Memory B cell (primary cell): ENCODE measurements around the gene FBXO48.

Experiments
- ATAC-seq: fragments of 150-1000 bp; cut with Tn5 transposase; 2 replicates; pipeline ENCODE4 v1.10.0; 2021; ENCODE audit warnings: low read depth, mild to moderate bottlenecking, moderate library complexity
- DNase-seq, 2 donors: peaks; one replicate each; pipeline ENCODE4 v3.0.0; 2022; ENCODE audit warnings: low spot score in 2 of 2
- H3K27ac Mint-ChIP-seq: one replicate; pipeline ENCODE4 v1.8.0; 2022; ENCODE audit warnings: mild to moderate bottlenecking, moderate library complexity, mixed read lengths
- H3K27me3 Mint-ChIP-seq: one replicate; pipeline ENCODE4 v1.8.0; 2022; ENCODE audit warnings: mixed read lengths
- H3K36me3 Mint-ChIP-seq: one replicate; pipeline ENCODE4 v1.8.0; 2022; ENCODE audit warnings: mild to moderate bottlenecking, mixed read lengths
- H3K4me1 Mint-ChIP-seq: one replicate; pipeline ENCODE4 v1.8.0; 2022; ENCODE audit warnings: mixed read lengths
- H3K4me3 Mint-ChIP-seq: one replicate; pipeline ENCODE4 v1.8.0; 2022; ENCODE audit warnings: mild to moderate bottlenecking, moderate library complexity, mixed read lengths
- H3K9me3 Mint-ChIP-seq: one replicate; pipeline ENCODE4 v1.8.0; 2022; ENCODE audit warnings: mixed read lengths

The FBXO48 gene

GRCh38 chr2:68438455-68439303, 28.4 kb downstream of the FBXO48 start:
- H3K9me3 Mint-ChIP-seq: peaks cover 1% of the 10 kb centered on the region
- ATAC-seq (no peak), DNase-seq (no peak)
- no peaks in the 10 kb centered on the region for H3K27me3 Mint-ChIP-seq
- H3K4me1 Mint-ChIP-seq: peaks cover 37% of the 10 kb centered on the region
- H3K4me3 Mint-ChIP-seq: no peak overlapping the region
- H3K36me3 Mint-ChIP-seq: peaks cover 2% of the 10 kb centered on the region
- H3K27ac Mint-ChIP-seq: peak overlapping the region; percentile 9

GRCh38 chr2:68436270-68436669, 30.8 kb downstream of the FBXO48 start:
- no peaks in the 10 kb centered on the region for H3K27me3 Mint-ChIP-seq
- H3K9me3 Mint-ChIP-seq: peaks cover 1% of the 10 kb centered on the region
- H3K36me3 Mint-ChIP-seq: peaks cover 2% of the 10 kb centered on the region
- no peak for ATAC-seq
- no peak overlapping the region for H3K4me3 Mint-ChIP-seq
- H3K27ac Mint-ChIP-seq: peak overlapping the region; percentile 60
- peaks cover 37% of the 10 kb centered on the region for H3K4me1 Mint-ChIP-seq
- no peak for DNase-seq

- no peak for DNase-seq
- H3K4me3 Mint-ChIP-seq: no peak overlapping the region
- peaks cover 37% of the 10 kb centered on the region for H3K4me1 Mint-ChIP-seq
- peaks cover 1% of the 10 kb centered on the region for H3K9me3 Mint-ChIP-seq
- H3K27ac Mint-ChIP-seq: peak overlapping the region; percentile 60
- no peaks in the 10 kb centered on the region for H3K27me3 Mint-ChIP-seq
- ATAC-seq: no peak
- H3K36me3 Mint-ChIP-seq: peaks cover 2% of the 10 kb centered on the region
These were observed 31.5 kb downstream of the FBXO48 start for GRCh38 chr2:68435615-68436014.

GRCh38 chr2:68434981-68435380, 32.1 kb downstream of the FBXO48 start:
- Mint-ChIP-seq H3K27me3 (no peaks in the 10 kb centered on the region), H3K9me3 (peaks cover 1% of the 10 kb centered on the region), H3K27ac (no peak overlapping the region), H3K4me3 (no peak overlapping the region), H3K36me3 (peaks cover 2% of the 10 kb centered on the region), H3K4me1 (peaks cover 31% of the 10 kb centered on the region)
- ATAC-seq (no peak), DNase-seq (no peak)

GRCh38 chr2:68432696-68433658, 34.1 kb downstream of the FBXO48 start:
- H3K9me3 Mint-ChIP-seq: no peaks in the 10 kb centered on the region
- H3K4me3 Mint-ChIP-seq: no peak overlapping the region

GRCh38 chr2:68431316-68431972, 35.6 kb downstream of the FBXO48 start:
- ATAC-seq: no peak
- no peaks in the 10 kb centered on the region for H3K36me3 Mint-ChIP-seq
- no peaks in the 10 kb centered on the region for H3K27me3 Mint-ChIP-seq
- no peak overlapping the region for H3K27ac Mint-ChIP-seq
- peaks cover 29% of the 10 kb centered on the region for H3K4me1 Mint-ChIP-seq
- H3K9me3 Mint-ChIP-seq: no peaks in the 10 kb centered on the region
- no peak overlapping the region for H3K4me3 Mint-ChIP-seq
- no peak for DNase-seq

More at GRCh38 chr2:68432696-68433658, 34.1 kb downstream of the FBXO48 start:
- Mint-ChIP-seq H3K4me1 (peaks cover 26% of the 10 kb centered on the region), H3K36me3 (no peaks in the 10 kb centered on the region), H3K27me3 (no peaks in the 10 kb centered on the region), H3K27ac (no peak overlapping the region)
- ATAC-seq (no peak), DNase-seq (no peak)

- Mint-ChIP-seq H3K27me3 (no peaks in the 10 kb centered on the region), H3K9me3 (no peaks in the 10 kb centered on the region), H3K4me3 (no peak overlapping the region), H3K27ac (no peak overlapping the region), H3K4me1 (peaks cover 18% of the 10 kb centered on the region), H3K36me3 (no peaks in the 10 kb centered on the region)
- ATAC-seq (no peak), DNase-seq (no peak)
These were observed 37.7 kb downstream of the FBXO48 start for GRCh38 chr2:68429311-68429826.

- peaks cover 18% of the 10 kb centered on the region for H3K4me1 Mint-ChIP-seq
- peak overlapping the region; percentile 89 for H3K27ac Mint-ChIP-seq
- no peaks in the 10 kb centered on the region for H3K36me3 Mint-ChIP-seq
- DNase-seq (no peak), ATAC-seq (no peak)
- H3K4me3 Mint-ChIP-seq: no peak overlapping the region
- no peaks in the 10 kb centered on the region for H3K27me3 Mint-ChIP-seq
- H3K9me3 Mint-ChIP-seq: no peaks in the 10 kb centered on the region
These were observed 38.3 kb downstream of the FBXO48 start for GRCh38 chr2:68428746-68429145.

- Mint-ChIP-seq H3K27ac (peak overlapping the region; percentile 89), H3K36me3 (no peaks in the 10 kb centered on the region), H3K4me1 (peaks cover 18% of the 10 kb centered on the region), H3K9me3 (no peaks in the 10 kb centered on the region), H3K27me3 (no peaks in the 10 kb centered on the region), H3K4me3 (peak overlapping the region; percentile 30)
- DNase-seq (no peak), ATAC-seq (no peak)
These were observed 39.0 kb downstream of the FBXO48 start for GRCh38 chr2:68428126-68428525.

GRCh38 chr2:68426848-68427579, 40.1 kb downstream of the FBXO48 start:
- peak; percentile 59 for ATAC-seq
- H3K4me3 Mint-ChIP-seq: peak overlapping the region; percentile 56
- peak overlapping the region; percentile 89 for H3K27ac Mint-ChIP-seq
- no peaks in the 10 kb centered on the region for H3K27me3 Mint-ChIP-seq
- H3K4me1 Mint-ChIP-seq: peaks cover 16% of the 10 kb centered on the region
- peak in 1 of 2 donors; percentile 33 for DNase-seq
- no peaks in the 10 kb centered on the region for H3K36me3 Mint-ChIP-seq
- no peaks in the 10 kb centered on the region for H3K9me3 Mint-ChIP-seq

- Mint-ChIP-seq H3K4me1 (peaks cover 21% of the 10 kb centered on the region), H3K27ac (peak overlapping the region; percentile 89), H3K9me3 (no peaks in the 10 kb centered on the region), H3K36me3 (no peaks in the 10 kb centered on the region), H3K27me3 (no peaks in the 10 kb centered on the region), H3K4me3 (no peak overlapping the region)
- no peak for ATAC-seq
- DNase-seq: no peak
These were observed 40.6 kb downstream of the FBXO48 start for GRCh38 chr2:68426446-68426845.

GRCh38 chr2:68425503-68425902, 41.6 kb downstream of the FBXO48 start:
- peaks cover 27% of the 10 kb centered on the region for H3K4me1 Mint-ChIP-seq
- H3K27me3 Mint-ChIP-seq: no peaks in the 10 kb centered on the region
- H3K9me3 Mint-ChIP-seq: no peaks in the 10 kb centered on the region
- DNase-seq (no peak), ATAC-seq (no peak)
- no peak overlapping the region for H3K27ac Mint-ChIP-seq
- no peak overlapping the region for H3K4me3 Mint-ChIP-seq
- no peaks in the 10 kb centered on the region for H3K36me3 Mint-ChIP-seq
